Iris pigment epithelial cell (primary cell): ENCODE measurements around the gene RBM33.

Source experiments
- DNase-seq: peaks from one replicate; pipeline ENCODE4 v3.0.0-alpha.2; 2011; ENCODE audit warnings: low read depth

Gene RBM33

GRCh38 chr7:155747209-155747608, 102.7 kb downstream of the RBM33 start:
- no peak for DNase-seq

GRCh38 chr7:155749578-155749977, 105.1 kb downstream of the RBM33 start:
- no peak for DNase-seq

GRCh38 chr7:155750255-155751125, 106.0 kb downstream of the RBM33 start:
- DNase-seq, result no peak

- DNase-seq, result no peak
Observed at GRCh38 chr7:155751409-155751808, 106.9 kb downstream of the RBM33 start.

- DNase-seq, result no peak
Observed at GRCh38 chr7:155752756-155753445, 108.4 kb downstream of the RBM33 start.

GRCh38 chr7:155753446-155753965, 109.0 kb downstream of the RBM33 start:
- DNase-seq, result no peak

GRCh38 chr7:155754165-155754564, 109.7 kb downstream of the RBM33 start:
- DNase-seq, result no peak

GRCh38 chr7:155755026-155755425, 110.6 kb downstream of the RBM33 start:
- DNase-seq, result no peak

GRCh38 chr7:155756322-155756721, 111.9 kb downstream of the RBM33 start:
- DNase-seq, result no peak

GRCh38 chr7:155758348-155758747, 113.9 kb downstream of the RBM33 start:
- no peak for DNase-seq

GRCh38 chr7:155759740-155760430, 115.4 kb downstream of the RBM33 start:
- DNase-seq, result no peak

GRCh38 chr7:155761162-155761561, 116.7 kb downstream of the RBM33 start:
- DNase-seq, result no peak

GRCh38 chr7:155762036-155762435, 117.6 kb downstream of the RBM33 start:
- DNase-seq, result no peak

GRCh38 chr7:155762655-155763054, 118.2 kb downstream of the RBM33 start:
- DNase-seq, result no peak

- DNase-seq, result no peak
Observed at GRCh38 chr7:155763122-155763521, 118.7 kb downstream of the RBM33 start.

GRCh38 chr7:155763691-155764437, 119.4 kb downstream of the RBM33 start:
- DNase-seq, result peak; percentile 91

- no peak for DNase-seq
Observed at GRCh38 chr7:155764438-155764793, 120.0 kb downstream of the RBM33 start.

- DNase-seq, result no peak
Observed at GRCh38 chr7:155765458-155765857, 121.0 kb downstream of the RBM33 start.

GRCh38 chr7:155766386-155766785, 121.9 kb downstream of the RBM33 start:
- no peak for DNase-seq

GRCh38 chr7:155766966-155767916, 122.8 kb downstream of the RBM33 start:
- no peak for DNase-seq

- DNase-seq, result no peak
Observed at GRCh38 chr7:155769701-155770100, 125.2 kb downstream of the RBM33 start.
